B cell (primary cell): ENCODE data around the gene ARHGEF7. TPM values are rescaled to one million over a fixed set of nuclear protein-coding genes. Genes with fewer than 3 reads are reported as not detected.

Experiments used
- ATAC-seq: fragments of 200-7000 bp; cut with Tn5 transposase; one replicate; pipeline ENCODE4 v1.10.0; 2021; ENCODE audit warnings: low read depth, mild to moderate bottlenecking, moderate number of reproducible peaks, moderate library complexity
- CTCF ChIA-PET: fragments of 350-600 bp; sonication (Branson Sonifier 250); formaldehyde crosslinking; loops from one replicate; lab custom pipeline; 2021; ENCODE audit warnings: antibody characterized with exemption, inconsistent platforms; lab: Charles Lee
- POLR2A ChIA-PET: fragments of 350-600 bp; sonication (Branson Sonifier 250); formaldehyde crosslinking; loops from one replicate; lab custom pipeline; 2021; ENCODE audit warnings: antibody characterized with exemption; lab: Charles Lee
- DNase-seq: peaks from one replicate; pipeline ENCODE4 v3.0.0; 2013
- H2AFZ ChIP-seq: 2 replicates; pipeline ENCODE4 v1.6.1; 2012; ENCODE audit warnings: mild to moderate bottlenecking, low read depth, low read length; ENCODE audit not compliant: insufficient read depth, poor library complexity, severe bottlenecking
- H3K27ac ChIP-seq, 2 donors: 1 replicate in 1 of 2; 2 replicates in 1 of 2; pipeline ENCODE4 v1.5.1; 2012 to 2013; ENCODE audit warnings: low read length in 2 of 2, mild to moderate bottlenecking in 2 of 2, moderate library complexity in 1 of 2
- H3K27me3 ChIP-seq, 4 experiments: fragments of 200-600 bp in 1 of 4; sonication (generic) in 1 of 4; replicated peaks in 1 of 4; 1 replicate in 2 of 4; 2 replicates in 2 of 4; pipeline versions ENCODE4 v1.6.1 to v1.7.0; 2013 to 2016; ENCODE audit warnings: low read length in 3 of 4, mild to moderate bottlenecking in 2 of 4, mixed read lengths in 1 of 4, moderate library complexity in 1 of 4; ENCODE audit not compliant: insufficient read depth in 4 of 4, control insufficient read depth in 3 of 4; ENCODE audit errors: control extremely low read depth in 1 of 4
- H3K36me3 ChIP-seq, 2 experiments: replicated peaks in 1 of 2; 1 replicate in 1 of 2; 2 replicates in 1 of 2; pipeline versions ENCODE4 v1.6.1 to v1.7.1; 2013; ENCODE audit warnings: low read length in 1 of 2; ENCODE audit not compliant: insufficient read depth in 2 of 2, control insufficient read depth in 1 of 2; ENCODE audit errors: control extremely low read depth in 1 of 2, extremely low read depth in 1 of 2
- H3K4me1 ChIP-seq, 2 donors: fragments of 200-600 bp in 1 of 2; sonication (generic) in 1 of 2; 1 replicate in 1 of 2; 2 replicates in 1 of 2; pipeline versions ENCODE4 v1.5.1 to v1.6.1; 2013 to 2017; ENCODE audit warnings: low read length in 2 of 2; ENCODE audit not compliant: control insufficient read depth in 2 of 2, insufficient read depth in 2 of 2
- H3K4me2 ChIP-seq: replicated peaks from 2 replicates; pipeline ENCODE3; 2012; ENCODE audit warnings: mild to moderate bottlenecking, low read depth, low read length; ENCODE audit not compliant: poor library complexity, severe bottlenecking
- H3K4me3 ChIP-seq, 5 experiments: fragments of 200-600 bp in 1 of 5; sonication (generic) in 1 of 5; 1 replicate in 3 of 5; 2 replicates in 2 of 5; pipeline versions ENCODE4 v1.5.1 to v1.7.0; 2011 to 2016; ENCODE audit warnings: low read length in 4 of 5, mild to moderate bottlenecking in 4 of 5, low read depth in 2 of 5, control low read depth in 1 of 5, moderate library complexity in 1 of 5; ENCODE audit not compliant: insufficient read depth in 1 of 5; ENCODE audit errors: control extremely low read depth in 1 of 5, extremely low read depth in 1 of 5
- H3K79me2 ChIP-seq: fragments of 200-600 bp; sonication (generic); one replicate; pipeline ENCODE4 v1.6.0; 2016; ENCODE audit warnings: low read length; ENCODE audit not compliant: control insufficient read depth, insufficient read depth
- H3K9ac ChIP-seq: fragments of 200-600 bp; sonication (generic); 2 replicates; pipeline ENCODE4 v1.6.1; 2017; ENCODE audit warnings: mild to moderate bottlenecking, low read length, moderate library complexity
- H3K9me3 ChIP-seq, 3 donors: one replicate each; pipeline versions ENCODE4 v1.6.1 to v1.7.1; 2013; ENCODE audit warnings: low read length in 2 of 3; ENCODE audit not compliant: control insufficient read depth in 2 of 3, insufficient read depth in 1 of 3; ENCODE audit errors: control extremely low read depth in 1 of 3
- H4K20me1 ChIP-seq: 2 replicates; pipeline ENCODE4 v1.6.0; 2012; ENCODE audit warnings: mild to moderate bottlenecking, low read length; ENCODE audit not compliant: insufficient read depth, control insufficient read depth, poor library complexity, severe bottlenecking
- H3K27ac Mint-ChIP-seq: one replicate; pipeline ENCODE4 v1.8.0; 2021; ENCODE audit warnings: mixed read lengths
- H3K27me3 Mint-ChIP-seq: one replicate; pipeline ENCODE4 v1.8.0; 2021; ENCODE audit warnings: mixed read lengths
- H3K4me1 Mint-ChIP-seq: one replicate; pipeline ENCODE4 v1.8.0; 2021; ENCODE audit warnings: mixed read lengths
- H3K4me3 Mint-ChIP-seq: one replicate; pipeline ENCODE4 v1.8.0; 2021; ENCODE audit warnings: mixed read lengths
- H3K9me3 Mint-ChIP-seq: one replicate; pipeline ENCODE4 v1.8.0; 2022; ENCODE audit warnings: mixed read lengths; ENCODE audit not compliant: insufficient read depth
- CTCF ChIP-seq: fragments of 200-600 bp; IDR thresholded peaks from one replicate; pipeline ENCODE4 v1.8.0; 2022; ENCODE audit warnings: antibody characterized with exemption, mild to moderate bottlenecking
- EZH2 ChIP-seq: IDR thresholded peaks from 2 replicates; pipeline ENCODE4 v1.6.1; 2012; ENCODE audit warnings: borderline replicate concordance, low read depth, mild to moderate bottlenecking, moderate library complexity, low read length; ENCODE audit not compliant: insufficient read depth, poor library complexity, severe bottlenecking
- WGBS: methylation state at CpG from one replicate; pipeline ENCODE4 v1.1.5; 2013; ENCODE audit warnings: missing lambda C conversion rate; ENCODE audit not compliant: insufficient coverage; 5-methylcytosine and 5-hydroxymethylcytosine counted together
- intact Hi-C: fragments of 100-400 bp; cut with micrococcal nuclease; formaldehyde crosslinking; loops from one replicate; pipeline ENCODE4 v1.10.0; 2022
- polyA plus RNA-seq: library from polyadenylated mRNA; depleted of rRNA; stranded (reverse); fragments of >200 nt; gene quantifications from 2 replicates; pipeline ENCODE4 v1.2.3, GENCODE V29; 2012
- total RNA-seq, 2 donors: library from RNA; stranded (reverse); fragments of 120-200 nt in 1 of 2; gene quantifications; 1 replicate in 1 of 2; 2 replicates in 1 of 2; pipeline versions ENCODE4 v1.2.3 to v1.2.4, GENCODE V29; 2013 to 2022

The ARHGEF7 gene
- total and polyA plus RNA-seq, 2 donors (not counting 1 experiment from before 2014, with no cell fraction given): 62.3 to 125 TPM

- ChIA-PET CTCF (no interaction called here), POLR2A (no interaction called here)
- ATAC-seq (no peak), DNase-seq (no peak)
- H3K27me3 Mint-ChIP-seq: no peaks in the 10 kb centered on the region
- no peak overlapping the region for H3K4me3 Mint-ChIP-seq
- no peaks in the 10 kb centered on the region for H3K9me3 Mint-ChIP-seq
- TF ChIP-seq CTCF (no peak), EZH2 (no peak)
- Histone ChIP-seq H3K4me3 (no peak overlapping the region), H3K4me2 (no peak overlapping the region), H3K36me3 (no peaks in the 10 kb centered on the region), H3K9me3 (peaks cover 0 to 9% (median 0%) of the 10 kb centered on the region in 3 donors), H2AFZ (no peak overlapping the region), H3K9ac (no peak overlapping the region), H3K79me2 (no peaks in the 10 kb centered on the region), H3K27ac (no peak overlapping the region), H3K27me3 (no peaks in the 10 kb centered on the region), H3K4me1 (no peaks in the 10 kb centered on the region), H4K20me1 (no peaks in the 10 kb centered on the region)
- no peaks in the 10 kb centered on the region for H3K4me1 Mint-ChIP-seq
- H3K27ac Mint-ChIP-seq: no peak overlapping the region
- intact Hi-C loops: no loop called here
- WGBS: 93% methylated on average over 25 of the region's 25 CpGs
Observed at GRCh38 chr13:111344471-111345191, 229.5 kb downstream of the ARHGEF7 start.

GRCh38 chr13:111345682-111346081, 230.6 kb downstream of the ARHGEF7 start:
- Histone ChIP-seq H3K27ac (no peak overlapping the region), H3K9me3 (peaks cover 0 to 5% (median 0%) of the 10 kb centered on the region in 3 donors), H3K4me1 (no peaks in the 10 kb centered on the region), H3K4me2 (no peak overlapping the region), H4K20me1 (no peaks in the 10 kb centered on the region), H3K36me3 (no peaks in the 10 kb centered on the region), H3K27me3 (no peaks in the 10 kb centered on the region), H3K79me2 (no peaks in the 10 kb centered on the region), H2AFZ (no peak overlapping the region), H3K9ac (no peak overlapping the region), H3K4me3 (no peak overlapping the region)
- intact Hi-C loops: no loop called here
- H3K4me3 Mint-ChIP-seq: no peak overlapping the region
- no peak for TF ChIP-seq CTCF
- no peak for TF ChIP-seq EZH2
- ATAC-seq (no peak), DNase-seq (no peak)
- H3K27ac Mint-ChIP-seq: no peak overlapping the region
- H3K4me1 Mint-ChIP-seq: no peaks in the 10 kb centered on the region
- WGBS: 93% methylated on average over 11 of the region's 11 CpGs
- H3K9me3 Mint-ChIP-seq: no peaks in the 10 kb centered on the region
- POLR2A ChIA-PET: no interaction called here
- no peaks in the 10 kb centered on the region for H3K27me3 Mint-ChIP-seq
- CTCF ChIA-PET: no interaction called here
